SU-DHL-6 (cell line): ENCODE data around the gene NOTCH2.

Experiments used
- H2AFZ ChIP-seq: fragments of 200-600 bp; sonication (generic); 2 replicates; pipeline ENCODE4 v1.6.1; 2014; ENCODE audit warnings: low read depth, mild to moderate bottlenecking, moderate library complexity, mixed read lengths, antibody characterized with exemption, low read length; ENCODE audit not compliant: severe bottlenecking
- H3F3A ChIP-seq: fragments of 200-600 bp; shearing (Covaris generic); 2 replicates; pipeline ENCODE4 v1.6.0; 2016; ENCODE audit warnings: antibody characterized with exemption, mild to moderate bottlenecking; ENCODE audit not compliant: insufficient read depth
- H3K27ac ChIP-seq: fragments of 200-600 bp; sonication (generic); 2 replicates; pipeline ENCODE4 v1.5.1; 2016; ENCODE audit warnings: low read depth, mild to moderate bottlenecking, low read length, moderate library complexity, mixed read lengths
- H3K27me3 ChIP-seq: fragments of 200-600 bp; sonication (generic), shearing (Covaris generic); 2 replicates; pipeline ENCODE4 v1.6.0; 2014; ENCODE audit warnings: mild to moderate bottlenecking, low read length
- H3K36me3 ChIP-seq: fragments of 200-600 bp; sonication (generic); 2 replicates; pipeline ENCODE4 v1.6.1; 2014; ENCODE audit warnings: mild to moderate bottlenecking, low read length, mixed read lengths
- H3K4me2 ChIP-seq: fragments of 300-600, 200-600 bp; shearing (Covaris generic), sonication (generic); 2 replicates; pipeline ENCODE4 v1.6.0; 2014; ENCODE audit warnings: low read length, low read depth, mild to moderate bottlenecking; ENCODE audit not compliant: poor library complexity, severe bottlenecking
- H3K4me3 ChIP-seq: fragments of 200-600 bp; sonication (generic); 2 replicates; pipeline ENCODE4 v1.5.1; 2014; ENCODE audit warnings: antibody characterized with exemption, low read length, mild to moderate bottlenecking, mixed read lengths; ENCODE audit not compliant: insufficient read depth, poor library complexity, severe bottlenecking
- H3K79me2 ChIP-seq: fragments of 200-600 bp; sonication (generic); 2 replicates; pipeline ENCODE4 v1.6.1; 2014; ENCODE audit warnings: mild to moderate bottlenecking, low read length, moderate library complexity; ENCODE audit not compliant: insufficient read depth
- H3K9ac ChIP-seq: fragments of 200-600 bp; sonication (generic); 2 replicates; pipeline ENCODE4 v1.7.0; 2014; ENCODE audit warnings: mild to moderate bottlenecking, low read length
- H3K9me2 ChIP-seq: fragments of 200-600 bp; sonication (generic); replicated peaks from 2 replicates; pipeline ENCODE4 v1.6.1; 2014; ENCODE audit warnings: low read length; ENCODE audit not compliant: insufficient read depth
- H3K9me3 ChIP-seq: fragments of 200-600 bp; sonication (generic); 2 replicates; pipeline ENCODE4 v1.6.1; 2014; ENCODE audit warnings: low read length, mixed read lengths; ENCODE audit not compliant: insufficient read depth
- H4K20me1 ChIP-seq: fragments of 200-600 bp; sonication (generic); 2 replicates; pipeline ENCODE4 v1.6.1; 2014; ENCODE audit warnings: low read depth, mild to moderate bottlenecking, antibody characterized with exemption, low read length, moderate library complexity, mixed read lengths
- CTCF ChIP-seq: fragments of 200-600 bp; sonication (generic); IDR thresholded peaks from one replicate; pipeline ENCODE4 v1.5.1; 2017; ENCODE audit warnings: antibody characterized with exemption, mild to moderate bottlenecking, low read length, moderate library complexity; ENCODE audit not compliant: insufficient read depth, poor library complexity, severe bottlenecking
- EZH2phosphoT487 ChIP-seq: fragments of 200-600 bp; sonication (generic), shearing (Covaris generic); conservative IDR thresholded peaks from 2 replicates; pipeline ENCODE4 v1.6.1; 2018; ENCODE audit warnings: mild to moderate bottlenecking, antibody characterized with exemption, low read length, moderate library complexity, mixed read lengths

NOTCH2 gene

GRCh38 chr1:119879510-119880434 is 189.7 kb downstream of the NOTCH2 start:
- Histone ChIP-seq H4K20me1 (no peaks in the 10 kb centered on the region), H3K27ac (no peak overlapping the region), H3K79me2 (no peaks in the 10 kb centered on the region), H3K9ac (no peak overlapping the region), H3K4me2 (no peak overlapping the region), H2AFZ (no peak overlapping the region), H3K9me3 (no peaks in the 10 kb centered on the region), H3K36me3 (no peaks in the 10 kb centered on the region), H3K9me2 (no peaks in the 10 kb centered on the region), H3K27me3 (no peaks in the 10 kb centered on the region), H3K4me3 (no peak overlapping the region), H3F3A (no peaks in the 10 kb centered on the region)
- TF ChIP-seq CTCF: no peak
- no peak for TF ChIP-seq EZH2phosphoT487

GRCh38 chr1:119878171-119878570 is 191.3 kb downstream of the NOTCH2 start:
- Histone ChIP-seq H3K4me2 (no peak overlapping the region), H3K79me2 (no peaks in the 10 kb centered on the region), H4K20me1 (no peaks in the 10 kb centered on the region), H3K36me3 (no peaks in the 10 kb centered on the region), H3F3A (no peaks in the 10 kb centered on the region), H3K9me3 (no peaks in the 10 kb centered on the region), H3K4me3 (no peak overlapping the region), H3K27me3 (no peaks in the 10 kb centered on the region), H3K27ac (no peak overlapping the region), H3K9me2 (no peaks in the 10 kb centered on the region), H3K9ac (no peak overlapping the region), H2AFZ (no peak overlapping the region)
- no peak for TF ChIP-seq EZH2phosphoT487
- no peak for TF ChIP-seq CTCF

- no peak overlapping the region for H2AFZ ChIP-seq
- H3K4me2 ChIP-seq: no peak overlapping the region
Measured at GRCh38 chr1:119874186-119874585, 195.3 kb downstream of the NOTCH2 start.

More at GRCh38 chr1:119874186-119874585, 195.3 kb downstream of the NOTCH2 start:
- Histone ChIP-seq H3K4me3 (no peak overlapping the region), H3K27ac (no peak overlapping the region), H3K79me2 (no peaks in the 10 kb centered on the region), H3K9me2 (no peaks in the 10 kb centered on the region), H3K9me3 (no peaks in the 10 kb centered on the region), H3K9ac (no peak overlapping the region), H3F3A (no peaks in the 10 kb centered on the region), H3K36me3 (no peaks in the 10 kb centered on the region), H3K27me3 (no peaks in the 10 kb centered on the region), H4K20me1 (no peaks in the 10 kb centered on the region)
- no peak for TF ChIP-seq CTCF
